Hepatocyte (in vitro differentiated cells): ENCODE results near the gene LRRK2. TPM values are rescaled to one million over a fixed set of nuclear protein-coding genes. Genes with fewer than 3 reads are reported as not detected.

ENCODE experiments used
- DNase-seq: peaks from one replicate; pipeline ENCODE4 v3.0.0-alpha.2; 2016; ENCODE audit warnings: low spot score
- H2AFZ ChIP-seq: fragments of 200-600 bp; sonication (generic); 2 replicates; pipeline ENCODE4 v1.6.0; 2016; ENCODE audit warnings: antibody characterized with exemption, mild to moderate bottlenecking
- H3K27ac ChIP-seq: fragments of 200-600 bp; sonication (generic); 2 replicates; pipeline ENCODE4 v1.5.1; 2016; ENCODE audit warnings: mild to moderate bottlenecking
- H3K27me3 ChIP-seq: fragments of 200-600 bp; sonication (generic); 2 replicates; pipeline ENCODE4 v1.6.1; 2016
- H3K36me3 ChIP-seq: fragments of 200-600 bp; sonication (generic); replicated peaks from 2 replicates; pipeline ENCODE4 v1.5.1; 2016; ENCODE audit warnings: low read depth; ENCODE audit not compliant: insufficient read depth
- H3K4me1 ChIP-seq: fragments of 200-600 bp; sonication (generic); 2 replicates; pipeline ENCODE4 v1.5.1; 2016; ENCODE audit warnings: mild to moderate bottlenecking, moderate library complexity; ENCODE audit not compliant: insufficient read depth
- H3K4me2 ChIP-seq: fragments of 200-600 bp; sonication (generic); 2 replicates; pipeline ENCODE4 v1.6.0; 2016
- H3K4me3 ChIP-seq: fragments of 200-600 bp; sonication (generic); 2 replicates; pipeline ENCODE4 v1.5.1; 2016; ENCODE audit warnings: mild to moderate bottlenecking
- H3K79me2 ChIP-seq: fragments of 200-600 bp; sonication (generic); 2 replicates; pipeline ENCODE4 v1.6.0; 2017; ENCODE audit warnings: mild to moderate bottlenecking
- H3K9me2 ChIP-seq: fragments of 200-600 bp; sonication (generic); replicated peaks from 2 replicates; pipeline ENCODE4 v1.6.0; 2017; ENCODE audit warnings: mild to moderate bottlenecking; ENCODE audit not compliant: insufficient read depth
- H3K9me3 ChIP-seq: fragments of 200-600 bp; sonication (generic); 2 replicates; pipeline ENCODE4 v1.5.1; 2016; ENCODE audit warnings: low read depth, mild to moderate bottlenecking
- H4K20me1 ChIP-seq: fragments of 200-600 bp; sonication (generic); 2 replicates; pipeline ENCODE4 v1.6.0; 2016; ENCODE audit warnings: mild to moderate bottlenecking; ENCODE audit not compliant: insufficient read depth, poor library complexity, severe bottlenecking
- EZH2 ChIP-seq: fragments of 200-600 bp; sonication (generic); IDR thresholded peaks from 2 replicates; pipeline ENCODE4 v1.6.1; 2016; ENCODE audit warnings: antibody characterized with exemption, mild to moderate bottlenecking, borderline replicate concordance
- EZH2phosphoT487 ChIP-seq: fragments of 200-600 bp; sonication (generic); IDR thresholded peaks from one replicate; pipeline ENCODE4 v1.6.1; 2018; ENCODE audit warnings: antibody characterized with exemption, mild to moderate bottlenecking, low read depth, moderate library complexity; ENCODE audit not compliant: unreplicated experiment, severe bottlenecking
- WGBS: methylation state at CpG from one replicate; pipeline ENCODE4 v1.1.6; 2016; ENCODE audit warnings: low lambda C conversion rate; ENCODE audit errors: missing lambda C conversion rate; 5-methylcytosine and 5-hydroxymethylcytosine counted together
- polyA plus RNA-seq: library from polyadenylated mRNA; unstranded; fragments of >200 nt; fragmentation: Nextera tagmentation; extraction: Ambion mirVana; gene quantifications from 2 replicates; pipeline ENCODE4 v1.2.1, GENCODE V29; 2016
- total RNA-seq: library from RNA; depleted of rRNA; stranded (reverse); fragments of >200 nt; gene quantifications from 2 replicates; pipeline ENCODE4 v1.2.3, GENCODE V29; 2014
- TF ChIP-seq, protein P1 (sequence below): fragments of 200-600 bp; sonication (generic); IDR thresholded peaks from 2 replicates; pipeline ENCODE4 v1.5.1; 2016; ENCODE audit warnings: antibody characterized with exemption, mild to moderate bottlenecking; ENCODE audit not compliant: poor library complexity

Gene LRRK2
- total and polyA plus RNA-seq, 2 experiments from 2014 or later: 0.76 to 4.9 TPM

DNA sequence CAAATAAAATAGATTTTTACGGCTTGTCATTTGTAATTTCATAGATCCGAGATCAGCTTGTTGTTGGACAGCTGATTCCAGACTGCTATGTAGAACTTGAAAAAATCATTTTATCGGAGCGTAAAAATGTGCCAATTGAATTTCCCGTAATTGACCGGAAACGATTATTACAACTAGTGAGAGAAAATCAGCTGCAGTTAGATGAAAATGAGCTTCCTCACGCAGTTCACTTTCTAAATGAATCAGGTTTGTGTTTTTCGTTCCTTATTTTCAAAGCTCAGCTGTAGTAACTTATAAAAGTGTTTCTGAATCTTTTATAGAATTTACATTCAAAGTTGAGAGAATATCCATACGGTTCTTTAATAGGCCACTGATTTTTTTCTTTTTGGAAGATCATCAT, 89.1 kb downstream of the LRRK2 start:
- no peaks in the 10 kb centered on the region for H4K20me1 ChIP-seq
- no peak overlapping the region for H3K4me3 ChIP-seq
- no peak overlapping the region for H2AFZ ChIP-seq
- H3K27me3 ChIP-seq: no peaks in the 10 kb centered on the region
- no peak overlapping the region for H3K27ac ChIP-seq
- WGBS: 93% methylated on average over 10 of the region's 10 CpGs
- DNase-seq: no peak
- no peaks in the 10 kb centered on the region for H3K36me3 ChIP-seq
- no peaks in the 10 kb centered on the region for H3K4me1 ChIP-seq
- no peaks in the 10 kb centered on the region for H3K9me3 ChIP-seq
- H3K9me2 ChIP-seq: no peaks in the 10 kb centered on the region
- TF ChIP-seq, protein P1, sequence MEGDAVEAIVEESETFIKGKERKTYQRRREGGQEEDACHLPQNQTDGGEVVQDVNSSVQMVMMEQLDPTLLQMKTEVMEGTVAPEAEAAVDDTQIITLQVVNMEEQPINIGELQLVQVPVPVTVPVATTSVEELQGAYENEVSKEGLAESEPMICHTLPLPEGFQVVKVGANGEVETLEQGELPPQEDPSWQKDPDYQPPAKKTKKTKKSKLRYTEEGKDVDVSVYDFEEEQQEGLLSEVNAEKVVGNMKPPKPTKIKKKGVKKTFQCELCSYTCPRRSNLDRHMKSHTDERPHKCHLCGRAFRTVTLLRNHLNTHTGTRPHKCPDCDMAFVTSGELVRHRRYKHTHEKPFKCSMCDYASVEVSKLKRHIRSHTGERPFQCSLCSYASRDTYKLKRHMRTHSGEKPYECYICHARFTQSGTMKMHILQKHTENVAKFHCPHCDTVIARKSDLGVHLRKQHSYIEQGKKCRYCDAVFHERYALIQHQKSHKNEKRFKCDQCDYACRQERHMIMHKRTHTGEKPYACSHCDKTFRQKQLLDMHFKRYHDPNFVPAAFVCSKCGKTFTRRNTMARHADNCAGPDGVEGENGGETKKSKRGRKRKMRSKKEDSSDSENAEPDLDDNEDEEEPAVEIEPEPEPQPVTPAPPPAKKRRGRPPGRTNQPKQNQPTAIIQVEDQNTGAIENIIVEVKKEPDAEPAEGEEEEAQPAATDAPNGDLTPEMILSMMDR: no peak
- no peak for TF ChIP-seq EZH2phosphoT487
- no peak for TF ChIP-seq EZH2
- H3K4me2 ChIP-seq: no peak overlapping the region
- no peaks in the 10 kb centered on the region for H3K79me2 ChIP-seq

DNA sequence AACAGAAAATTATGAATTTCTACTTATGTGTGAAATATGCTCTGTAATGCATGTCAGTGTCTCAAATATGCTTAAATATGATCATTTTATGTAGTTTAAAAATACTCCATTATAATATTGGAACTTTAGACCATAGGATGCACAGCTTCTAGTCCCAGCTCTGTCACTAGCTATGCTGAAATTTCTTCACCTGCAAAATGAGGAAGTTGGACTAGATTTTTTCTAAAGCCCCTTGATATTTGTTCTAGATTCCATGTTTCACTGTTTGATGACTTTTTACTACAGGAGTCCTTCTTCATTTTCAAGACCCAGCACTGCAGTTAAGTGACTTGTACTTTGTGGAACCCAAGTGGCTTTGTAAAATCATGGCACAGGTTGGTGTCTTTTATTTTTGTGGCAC, 90.1 kb downstream of the LRRK2 start:
- H3K9me3 ChIP-seq: no peaks in the 10 kb centered on the region
- no peaks in the 10 kb centered on the region for H4K20me1 ChIP-seq
- H3K4me3 ChIP-seq: no peak overlapping the region
- TF ChIP-seq, protein P1: no peak
- TF ChIP-seq EZH2: no peak
- TF ChIP-seq EZH2phosphoT487: no peak
- H3K4me2 ChIP-seq: no peak overlapping the region
- H3K79me2 ChIP-seq: no peaks in the 10 kb centered on the region
- H3K9me2 ChIP-seq: no peaks in the 10 kb centered on the region
- no peaks in the 10 kb centered on the region for H3K27me3 ChIP-seq
- no peaks in the 10 kb centered on the region for H3K36me3 ChIP-seq
- DNase-seq: no peak
- H2AFZ ChIP-seq: no peak overlapping the region
- H3K27ac ChIP-seq: no peak overlapping the region
- no peaks in the 10 kb centered on the region for H3K4me1 ChIP-seq

GRCh38 chr12:40315375-40315774, 90.6 kb downstream of the LRRK2 start:
- H3K4me3 ChIP-seq: no peak overlapping the region
- WGBS: 93% methylated on average over 1 of the region's 1 CpG
- no peak overlapping the region for H2AFZ ChIP-seq
- H3K9me2 ChIP-seq: no peaks in the 10 kb centered on the region
- no peak overlapping the region for H3K4me2 ChIP-seq
- H3K27me3 ChIP-seq: no peaks in the 10 kb centered on the region
- H3K36me3 ChIP-seq: no peaks in the 10 kb centered on the region
- no peaks in the 10 kb centered on the region for H3K79me2 ChIP-seq
- H3K4me1 ChIP-seq: no peaks in the 10 kb centered on the region
- DNase-seq: no peak
- TF ChIP-seq EZH2phosphoT487 (no peak), EZH2 (no peak)
- TF ChIP-seq, protein P1: no peak
- H4K20me1 ChIP-seq: no peaks in the 10 kb centered on the region
- no peaks in the 10 kb centered on the region for H3K9me3 ChIP-seq
- no peak overlapping the region for H3K27ac ChIP-seq

GRCh38 chr12:40324261-40324660, 99.5 kb downstream of the LRRK2 start:
- Histone ChIP-seq H3K4me3 (no peak overlapping the region), H3K9me2 (no peaks in the 10 kb centered on the region), H3K27me3 (no peaks in the 10 kb centered on the region), H2AFZ (no peak overlapping the region), H3K27ac (no peak overlapping the region), H3K9me3 (no peaks in the 10 kb centered on the region), H3K79me2 (no peaks in the 10 kb centered on the region), H4K20me1 (no peaks in the 10 kb centered on the region), H3K36me3 (no peaks in the 10 kb centered on the region), H3K4me2 (no peak overlapping the region), H3K4me1 (no peaks in the 10 kb centered on the region)
- no peak for TF ChIP-seq EZH2
- DNase-seq: no peak
